Keratinocyte (primary cell): ENCODE data around the gene DAO. TPM values are rescaled to one million over a fixed set of nuclear protein-coding genes. Genes with fewer than 3 reads are reported as not detected.

Experiments
- DNase-seq: peaks from one replicate; pipeline ENCODE4 v3.0.0-alpha.2; 2011; ENCODE audit warnings: low read depth, missing footprints, low spot score
- FAIRE-seq: peaks from 2 replicates; lab custom pipeline; 2011; peaks lifted over from hg19 to GRCh38; lab: Jason Lieb, UNC
- H2AFZ ChIP-seq: 2 replicates; pipeline ENCODE4 v1.6.0; 2012; ENCODE audit warnings: low read length, control low read depth, inconsistent platforms; ENCODE audit not compliant: control insufficient read depth
- H3K27ac ChIP-seq: 2 replicates; pipeline ENCODE4 v1.5.1; 2011; ENCODE audit warnings: low read length; ENCODE audit not compliant: control insufficient read depth, insufficient read depth
- H3K27me3 ChIP-seq: 3 replicates; pipeline ENCODE4 v1.6.0; 2011; ENCODE audit warnings: low read length; ENCODE audit not compliant: control insufficient read depth, insufficient read depth; ENCODE audit errors: extremely low read depth
- H3K36me3 ChIP-seq, 2 experiments: 2 replicates in 1 of 2; 3 replicates in 1 of 2; pipeline ENCODE4 v1.5.1; 2011; ENCODE audit warnings: low read length in 2 of 2, mild to moderate bottlenecking in 1 of 2; ENCODE audit not compliant: control insufficient read depth in 2 of 2, insufficient read depth in 2 of 2; ENCODE audit errors: extremely low read depth in 1 of 2
- H3K4me1 ChIP-seq: 3 replicates; pipeline ENCODE4 v1.5.1; 2011; ENCODE audit warnings: low read length; ENCODE audit not compliant: control insufficient read depth, insufficient read depth; ENCODE audit errors: extremely low read depth
- H3K4me2 ChIP-seq: 3 replicates; pipeline ENCODE4 v1.6.0; 2011; ENCODE audit warnings: low read depth, low read length; ENCODE audit not compliant: control insufficient read depth, insufficient read depth; ENCODE audit errors: extremely low read depth
- H3K4me3 ChIP-seq, 3 experiments: fragments of 200-600 bp in 1 of 3; sonication (generic) in 1 of 3; 2 replicates in 2 of 3; 3 replicates in 1 of 3; pipeline ENCODE4 v1.5.1; 2011 to 2016; ENCODE audit warnings: low read length in 3 of 3, mild to moderate bottlenecking in 3 of 3, control low read depth in 2 of 3, inconsistent platforms in 1 of 3, low read depth in 1 of 3, mixed read lengths in 1 of 3, mixed run types in 1 of 3, moderate library complexity in 1 of 3; ENCODE audit not compliant: control insufficient read depth in 2 of 3, insufficient read depth in 2 of 3; ENCODE audit errors: extremely low read depth in 1 of 3
- H3K79me2 ChIP-seq: 2 replicates; pipeline ENCODE4 v1.6.0; 2012; ENCODE audit warnings: low read length; ENCODE audit not compliant: control insufficient read depth, insufficient read depth
- H3K9ac ChIP-seq: 3 replicates; pipeline ENCODE4 v1.6.0; 2011; ENCODE audit warnings: low read length; ENCODE audit not compliant: control insufficient read depth, insufficient read depth; ENCODE audit errors: extremely low read depth
- H3K9me1 ChIP-seq: 3 replicates; pipeline ENCODE4 v1.6.0; 2011; ENCODE audit warnings: low read length; ENCODE audit not compliant: control insufficient read depth, insufficient read depth; ENCODE audit errors: extremely low read depth
- H3K9me3 ChIP-seq: 2 replicates; pipeline ENCODE4 v1.5.1; 2012; ENCODE audit warnings: low read depth, low read length; ENCODE audit not compliant: control insufficient read depth
- H4K20me1 ChIP-seq: 3 replicates; pipeline ENCODE4 v1.6.0; 2011; ENCODE audit warnings: low read length; ENCODE audit not compliant: control insufficient read depth, insufficient read depth; ENCODE audit errors: extremely low read depth
- CTCF ChIP-seq, 3 experiments: IDR thresholded peaks in 1 of 3; conservative IDR thresholded peaks in 1 of 3; optimal IDR thresholded peaks in 1 of 3; 2 replicates in 2 of 3; 3 replicates in 1 of 3; pipeline versions ENCODE3 to v1.5.1; 2011; ENCODE audit warnings: low read length in 3 of 3, mild to moderate bottlenecking in 3 of 3, moderate library complexity in 2 of 3, control low read depth in 1 of 3, inconsistent platforms in 1 of 3; ENCODE audit not compliant: insufficient read depth in 2 of 3; ENCODE audit errors: extremely low read depth in 1 of 3
- EZH2 ChIP-seq: IDR thresholded peaks from one replicate; pipeline ENCODE4 v1.6.1; 2012; ENCODE audit warnings: inconsistent platforms, mild to moderate bottlenecking, low read length, moderate library complexity
- dilution Hi-C: fragments of 300-500 bp; cut with MboI; formaldehyde crosslinking; loops from one replicate; pipeline ENCODE4 v1.7.0; 2020; ENCODE audit warnings: low sequenced_read_pairs; ENCODE audit not compliant: extremely low pct_ligation_motif_present
- polyA plus RNA-seq, 5 experiments: library from polyadenylated mRNA; depleted of rRNA in 3 of 5; stranded (reverse) in 3 of 5; stranded (forward) in 1 of 5; unstranded in 1 of 5; fragments of >200 nt; gene quantifications; 1 replicate in 1 of 5; 2 replicates in 3 of 5; 3 replicates in 1 of 5; pipeline versions ENCODE4 v1.2.1 to v1.2.3, GENCODE V29; 2011 to 2012; ENCODE audit warnings: missing spikeins in 2 of 5, low read depth in 1 of 5, low replicate concordance in 1 of 5

DAO gene
- polyA plus RNA-seq, 1 donor (not counting 4 experiments of a cell fraction or from before 2014, with no cell fraction given), result not detected

GRCh38 chr12:108847705-108848104 lies 32.2 kb upstream of the DAO start:
- no peaks in the 10 kb centered on the region for H3K9me1 ChIP-seq
- peaks cover 7% of the 10 kb centered on the region for H3K4me1 ChIP-seq
- dilution Hi-C loops, result no loop called here
- no peak overlapping the region for H2AFZ ChIP-seq
- no peak overlapping the region for H3K4me3 ChIP-seq
- no peak overlapping the region for H3K9ac ChIP-seq
- no peak for TF ChIP-seq EZH2
- no peak for TF ChIP-seq CTCF (optimal IDR thresholded peaks at IDR 0.05 in 1 of 3, IDR thresholded peaks at IDR 0.05 in 1 of 3, conservative IDR thresholded peaks at IDR 0.05 in 1 of 3; ENCODE audit: extremely low read depth in 1 of 3, insufficient read depth in 2 of 3, low read length in 3 of 3)
- H4K20me1 ChIP-seq, result no peaks in the 10 kb centered on the region
- no peak overlapping the region for H3K4me2 ChIP-seq
- no peaks in the 10 kb centered on the region for H3K9me3 ChIP-seq
- FAIRE-seq (no peak), DNase-seq (no peak)
- H3K27me3 ChIP-seq, result no peaks in the 10 kb centered on the region
- H3K27ac ChIP-seq, result no peak overlapping the region
- peaks cover 37 to 41% of the 10 kb centered on the region in 2 experiments for H3K36me3 ChIP-seq
- H3K79me2 ChIP-seq, result peaks cover 75% of the 10 kb centered on the region

- Histone ChIP-seq H3K36me3 (peaks cover 32 to 41% of the 10 kb centered on the region in 2 experiments), H3K27ac (no peak overlapping the region), H3K4me1 (peaks cover 13% of the 10 kb centered on the region), H3K9me3 (no peaks in the 10 kb centered on the region), H4K20me1 (peaks cover under 1% of the 10 kb centered on the region), H3K4me3 (no peak overlapping the region), H3K4me2 (no peak overlapping the region), H3K79me2 (peaks cover 81% of the 10 kb centered on the region), H3K9ac (no peak overlapping the region), H2AFZ (no peak overlapping the region), H3K27me3 (no peaks in the 10 kb centered on the region), H3K9me1 (no peaks in the 10 kb centered on the region)
- dilution Hi-C loops, result no loop called here
- FAIRE-seq, result no peak
- no peak for TF ChIP-seq CTCF (optimal IDR thresholded peaks at IDR 0.05 in 1 of 3, IDR thresholded peaks at IDR 0.05 in 1 of 3, conservative IDR thresholded peaks at IDR 0.05 in 1 of 3; ENCODE audit: extremely low read depth in 1 of 3, insufficient read depth in 2 of 3, low read length in 3 of 3)
- TF ChIP-seq EZH2, result no peak
- DNase-seq, result no peak
Measured at GRCh38 chr12:108849660-108850059, 30.2 kb upstream of the DAO start.
